SJCRH30 (cell line): ENCODE measurements around the gene CADM1. TPM values are rescaled to one million over a fixed set of nuclear protein-coding genes. Genes with fewer than 3 reads are reported as not detected.
"Not testable (repeated sequence)": the region's sequence is repeated elsewhere in the genome, so short reads cannot be mapped to it uniquely, and the experiment has no call there.

Source experiments
- DNase-seq, 2 experiments: peaks; one replicate each; pipeline ENCODE4 v3.0.0-alpha.2; 2015 to 2020
- H3K27ac ChIP-seq: fragments of 250-450 bp; sonication (Bioruptor Pico); 2 replicates; pipeline ENCODE4 v1.5.1; 2020; ENCODE audit warnings: mild to moderate bottlenecking, moderate library complexity
- H3K27me3 ChIP-seq: fragments of 250-450 bp; sonication (Bioruptor Pico); 2 replicates; pipeline ENCODE4 v1.5.1; 2020; ENCODE audit warnings: mild to moderate bottlenecking, moderate library complexity
- H3K36me3 ChIP-seq: fragments of 250-450 bp; sonication (Bioruptor Pico); 2 replicates; pipeline ENCODE4 v1.5.1; 2020; ENCODE audit warnings: mild to moderate bottlenecking, moderate library complexity
- H3K4me1 ChIP-seq: fragments of 250-450 bp; sonication (Bioruptor Pico); 2 replicates; pipeline ENCODE4 v1.5.1; 2020; ENCODE audit warnings: mild to moderate bottlenecking, moderate library complexity
- H3K4me3 ChIP-seq: fragments of 250-450 bp; sonication (Bioruptor Pico); 2 replicates; pipeline ENCODE4 v1.5.1; 2020; ENCODE audit warnings: mild to moderate bottlenecking, moderate library complexity
- H3K9me3 ChIP-seq: fragments of 250-450 bp; sonication (Bioruptor Pico); replicated peaks from 2 replicates; pipeline ENCODE4 v1.5.1; 2020; ENCODE audit warnings: mild to moderate bottlenecking, moderate library complexity
- total RNA-seq: library from RNA; depleted of rRNA; stranded (reverse); fragments of >200 nt; shearing (Covaris generic); gene quantifications from 2 replicates; pipeline ENCODE4 v1.2.3, GENCODE V29; 2014

CADM1 gene
- total RNA-seq, 1 experiment from 2014 or later = 6.0 TPM

- no peak overlapping the region for H3K27ac ChIP-seq
- H3K4me1 ChIP-seq = no peaks in the 10 kb centered on the region
- DNase-seq = no peak
- no peaks in the 10 kb centered on the region for H3K36me3 ChIP-seq
- no peaks in the 10 kb centered on the region for H3K9me3 ChIP-seq
- no peaks in the 10 kb centered on the region for H3K27me3 ChIP-seq
- no peak overlapping the region for H3K4me3 ChIP-seq
Observed at GRCh38 chr11:115476463-115477286, 27.5 kb downstream of the CADM1 start.

GRCh38 chr11:115475564-115475963 lies 28.7 kb downstream of the CADM1 start:
- Histone ChIP-seq H3K4me3 (no peak overlapping the region), H3K9me3 (no peaks in the 10 kb centered on the region), H3K4me1 (no peaks in the 10 kb centered on the region), H3K27ac (no peak overlapping the region), H3K36me3 (no peaks in the 10 kb centered on the region), H3K27me3 (no peaks in the 10 kb centered on the region)
- no peak for DNase-seq

GRCh38 chr11:115474306-115474705 lies 29.9 kb downstream of the CADM1 start:
- not testable (repeated sequence) for H3K27me3 ChIP-seq, H3K9me3 ChIP-seq, H3K4me3 ChIP-seq, H3K36me3 ChIP-seq, DNase-seq, H3K4me1 ChIP-seq, H3K27ac ChIP-seq

DNA sequence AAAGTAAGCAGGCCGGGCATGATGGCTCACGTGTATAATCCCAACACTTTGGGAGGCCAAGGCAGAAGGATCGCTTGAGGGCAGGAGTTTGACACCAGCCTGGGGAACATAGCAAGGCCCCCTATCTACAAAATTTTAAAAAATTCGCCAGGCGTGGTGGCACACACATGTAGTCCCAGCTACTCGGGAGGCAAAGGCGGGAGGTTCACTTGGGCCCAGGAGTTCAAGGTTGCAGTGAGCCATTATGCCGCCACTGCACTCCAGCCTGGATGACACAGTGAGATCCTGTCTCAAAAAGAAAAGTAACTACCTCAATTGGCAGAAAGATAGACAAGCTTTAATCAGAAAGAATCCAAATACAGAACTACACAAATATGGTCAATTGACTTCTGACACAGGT lies 31.0 kb downstream of the CADM1 start:
- no peaks in the 10 kb centered on the region for H3K9me3 ChIP-seq
- no peaks in the 10 kb centered on the region for H3K27me3 ChIP-seq
- no peak for DNase-seq
- H3K4me3 ChIP-seq = no peak overlapping the region
- H3K27ac ChIP-seq = no peak overlapping the region
- H3K36me3 ChIP-seq = no peaks in the 10 kb centered on the region
- H3K4me1 ChIP-seq = no peaks in the 10 kb centered on the region

- Histone ChIP-seq H3K27ac (no peak overlapping the region), H3K4me1 (no peaks in the 10 kb centered on the region), H3K27me3 (no peaks in the 10 kb centered on the region), H3K9me3 (no peaks in the 10 kb centered on the region), H3K4me3 (no peak overlapping the region), H3K36me3 (no peaks in the 10 kb centered on the region)
- no peak for DNase-seq
Observed at GRCh38 chr11:115471367-115471766, 32.8 kb downstream of the CADM1 start.

DNA sequence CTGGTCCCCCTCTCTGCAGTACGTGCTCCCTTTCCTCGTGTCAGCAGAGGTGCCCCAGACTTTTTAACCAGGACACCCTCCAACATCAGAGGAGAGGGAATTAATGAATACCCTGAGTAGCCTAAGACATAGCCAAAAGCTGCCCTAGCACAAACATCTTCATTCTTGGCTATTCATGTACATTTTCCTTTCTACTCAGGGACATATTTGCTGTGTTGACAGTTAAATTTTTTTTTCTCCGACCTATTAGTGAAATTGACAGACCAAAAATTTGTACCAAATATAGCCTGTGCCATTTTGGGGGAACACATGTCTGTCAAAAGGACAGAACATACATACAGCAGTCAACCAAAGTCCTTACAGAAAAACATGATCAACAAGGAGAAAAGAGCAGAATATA lies 33.3 kb downstream of the CADM1 start:
- Histone ChIP-seq H3K36me3 (no peaks in the 10 kb centered on the region), H3K9me3 (no peaks in the 10 kb centered on the region), H3K27me3 (no peaks in the 10 kb centered on the region), H3K4me3 (no peak overlapping the region), H3K27ac (no peak overlapping the region), H3K4me1 (no peaks in the 10 kb centered on the region)
- DNase-seq = no peak

DNA sequence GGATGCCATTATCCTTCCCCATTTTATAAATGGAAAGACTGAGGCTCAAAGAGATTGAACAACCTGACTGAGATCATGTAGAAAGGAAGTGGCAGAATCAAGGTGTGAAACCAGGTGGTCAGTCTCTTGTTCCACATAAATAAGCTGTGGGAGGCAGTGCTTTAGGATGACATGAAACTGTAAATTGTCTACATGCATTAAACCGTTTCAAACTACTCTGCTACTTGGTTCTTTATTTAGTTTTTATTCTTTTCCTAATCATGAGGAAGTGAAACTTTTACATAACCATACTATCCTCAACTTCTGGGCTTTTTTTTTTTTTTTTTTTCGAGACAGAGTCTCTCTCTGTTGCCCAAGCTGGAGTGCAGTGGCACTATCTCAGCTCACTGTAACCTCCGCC lies 34.9 kb downstream of the CADM1 start:
- DNase-seq = no peak
- H3K36me3 ChIP-seq = no peaks in the 10 kb centered on the region

GRCh38 chr11:115466122-115466521 lies 38.1 kb downstream of the CADM1 start:
- H3K27me3 ChIP-seq = no peaks in the 10 kb centered on the region
- no peaks in the 10 kb centered on the region for H3K4me1 ChIP-seq
- no peak overlapping the region for H3K4me3 ChIP-seq
- H3K27ac ChIP-seq = no peak overlapping the region
- H3K9me3 ChIP-seq = no peaks in the 10 kb centered on the region
- H3K36me3 ChIP-seq = no peaks in the 10 kb centered on the region
- DNase-seq = no peak

More for the DNA sequence above, 34.9 kb downstream of the CADM1 start:
- Histone ChIP-seq H3K4me1 (no peaks in the 10 kb centered on the region), H3K9me3 (no peaks in the 10 kb centered on the region), H3K4me3 (no peak overlapping the region), H3K27ac (no peak overlapping the region), H3K27me3 (no peaks in the 10 kb centered on the region)

DNA sequence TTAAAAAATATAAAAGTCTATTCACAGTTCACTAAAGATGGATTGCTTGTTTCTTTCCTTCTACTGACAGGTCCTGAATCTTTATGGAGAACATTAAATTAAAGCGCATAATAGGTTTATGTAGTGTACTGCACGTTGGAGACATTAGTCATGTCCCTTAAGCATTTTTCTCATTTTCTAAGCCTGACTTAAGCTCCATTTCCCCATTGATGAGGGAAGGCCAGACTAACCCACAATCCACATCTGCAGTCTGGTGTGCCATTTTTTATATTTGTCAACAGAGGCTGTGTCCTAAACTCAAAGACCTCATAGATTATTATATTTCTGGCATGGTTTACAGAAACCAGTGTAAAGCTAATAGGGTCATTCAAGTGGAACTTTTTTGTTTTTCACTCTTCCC lies 39.9 kb downstream of the CADM1 start:
- Histone ChIP-seq H3K4me3 (no peak overlapping the region), H3K36me3 (no peaks in the 10 kb centered on the region), H3K27ac (no peak overlapping the region), H3K27me3 (no peaks in the 10 kb centered on the region), H3K4me1 (no peaks in the 10 kb centered on the region), H3K9me3 (no peaks in the 10 kb centered on the region)
- DNase-seq = no peak

DNA sequence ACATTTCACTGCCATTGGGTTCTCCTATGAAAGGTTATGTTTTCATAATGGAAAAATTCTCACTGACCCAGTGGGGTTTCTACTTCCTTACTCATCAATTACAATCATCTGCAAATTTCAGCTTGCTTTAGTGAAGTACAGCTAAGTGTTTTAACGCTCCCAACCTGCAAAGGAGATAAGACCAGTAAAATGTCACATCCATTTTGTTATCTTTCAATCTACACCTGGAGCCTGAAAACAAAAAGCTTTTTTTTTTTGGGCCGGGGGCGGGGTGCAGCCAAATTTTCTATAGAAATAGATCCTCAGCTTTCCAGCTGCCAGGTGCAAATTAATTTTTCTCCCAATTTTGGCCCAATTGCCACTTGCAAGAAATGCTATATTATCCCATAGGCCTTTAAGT lies 40.6 kb downstream of the CADM1 start:
- Histone ChIP-seq H3K4me3 (no peak overlapping the region), H3K36me3 (no peaks in the 10 kb centered on the region), H3K9me3 (no peaks in the 10 kb centered on the region), H3K4me1 (no peaks in the 10 kb centered on the region), H3K27me3 (no peaks in the 10 kb centered on the region), H3K27ac (no peak overlapping the region)
- no peak for DNase-seq

GRCh38 chr11:115462757-115463156 lies 41.5 kb downstream of the CADM1 start:
- no peaks in the 10 kb centered on the region for H3K27me3 ChIP-seq
- no peak overlapping the region for H3K4me3 ChIP-seq
- no peak overlapping the region for H3K27ac ChIP-seq
- H3K9me3 ChIP-seq = no peaks in the 10 kb centered on the region
- H3K36me3 ChIP-seq = no peaks in the 10 kb centered on the region
- no peak for DNase-seq
- H3K4me1 ChIP-seq = no peaks in the 10 kb centered on the region

DNA sequence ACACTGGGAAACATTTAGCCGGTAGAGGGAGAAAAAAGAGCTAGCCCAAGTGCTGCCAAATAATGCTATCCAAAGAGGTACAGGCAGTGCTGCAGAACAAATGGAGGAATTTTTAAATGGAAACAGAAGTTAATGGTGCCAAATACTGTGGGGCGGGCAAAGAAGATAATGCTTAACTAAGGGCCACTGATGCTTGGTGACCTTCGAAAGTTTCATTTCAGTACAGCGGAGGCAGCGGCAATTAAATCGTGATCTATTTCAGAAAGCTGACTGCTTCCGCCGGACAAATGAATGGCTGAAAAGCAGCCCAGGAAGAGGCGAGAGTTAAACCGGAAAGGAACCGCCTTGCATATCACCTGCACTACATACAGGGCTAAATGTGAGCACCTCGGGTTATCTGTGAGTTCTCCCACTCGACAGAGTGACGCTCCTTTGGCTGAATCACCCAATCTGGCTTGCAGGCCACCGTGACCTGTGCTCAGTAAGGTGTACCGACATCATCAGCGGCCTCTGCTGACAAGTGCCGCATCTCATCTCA lies 42.1 kb downstream of the CADM1 start:
- H3K27me3 ChIP-seq = no peaks in the 10 kb centered on the region
- H3K4me3 ChIP-seq = no peak overlapping the region
- no peaks in the 10 kb centered on the region for H3K9me3 ChIP-seq
- no peaks in the 10 kb centered on the region for H3K36me3 ChIP-seq
- no peaks in the 10 kb centered on the region for H3K4me1 ChIP-seq
- no peak overlapping the region for H3K27ac ChIP-seq
- no peak for DNase-seq

DNA sequence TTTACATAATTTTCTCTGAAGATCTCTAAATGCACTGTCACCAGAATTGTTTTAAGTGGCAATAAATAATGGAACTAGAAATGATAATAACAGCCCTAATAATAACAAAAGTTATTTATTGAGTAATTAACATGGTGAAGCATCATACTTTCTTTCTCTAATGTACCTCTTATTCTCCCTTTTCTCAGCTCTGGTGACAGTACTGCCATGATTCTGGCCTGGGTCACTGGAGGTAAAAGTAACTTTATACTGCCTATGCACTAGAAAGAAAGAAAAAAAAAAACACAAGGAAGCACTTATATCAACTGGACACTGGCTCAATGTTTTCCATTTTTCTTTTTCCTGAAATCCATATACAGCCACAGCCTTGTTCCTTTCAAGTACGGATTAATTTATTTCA lies 43.7 kb downstream of the CADM1 start:
- DNase-seq = no peak
- H3K27ac ChIP-seq = no peak overlapping the region
- no peaks in the 10 kb centered on the region for H3K36me3 ChIP-seq
- no peaks in the 10 kb centered on the region for H3K9me3 ChIP-seq
- no peaks in the 10 kb centered on the region for H3K4me1 ChIP-seq
- H3K27me3 ChIP-seq = no peaks in the 10 kb centered on the region
- H3K4me3 ChIP-seq = no peak overlapping the region

- H3K4me1 ChIP-seq = no peaks in the 10 kb centered on the region
- H3K36me3 ChIP-seq = no peaks in the 10 kb centered on the region
- no peak for DNase-seq
- H3K4me3 ChIP-seq = no peak overlapping the region
- no peaks in the 10 kb centered on the region for H3K9me3 ChIP-seq
- no peaks in the 10 kb centered on the region for H3K27me3 ChIP-seq
- H3K27ac ChIP-seq = no peak overlapping the region
Observed at GRCh38 chr11:115459563-115459962, 44.7 kb downstream of the CADM1 start.

DNA sequence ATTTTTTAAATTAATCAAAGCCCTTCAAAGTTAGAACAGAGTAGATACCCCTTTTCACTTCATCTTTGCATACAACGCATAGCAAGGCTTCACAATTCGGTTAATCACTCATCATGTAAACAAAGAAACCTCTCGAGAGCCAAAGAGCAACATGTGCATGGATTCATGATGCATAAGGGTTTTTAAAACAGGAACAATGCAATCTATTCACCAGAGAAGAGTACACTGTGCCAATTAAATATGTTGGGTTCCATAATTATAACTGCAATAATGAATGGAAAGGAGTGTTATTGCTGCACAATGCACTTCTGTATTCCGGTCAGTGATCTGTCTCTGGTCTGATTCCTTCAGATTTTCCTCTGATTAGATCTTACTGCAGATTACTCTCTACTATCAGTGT lies 45.3 kb downstream of the CADM1 start:
- peak in 1 of 2 experiments; percentile 1 for DNase-seq
- H3K4me1 ChIP-seq = no peaks in the 10 kb centered on the region
- H3K9me3 ChIP-seq = no peaks in the 10 kb centered on the region
- no peaks in the 10 kb centered on the region for H3K36me3 ChIP-seq
- H3K4me3 ChIP-seq = no peak overlapping the region
- no peaks in the 10 kb centered on the region for H3K27me3 ChIP-seq
- H3K27ac ChIP-seq = no peak overlapping the region

DNA sequence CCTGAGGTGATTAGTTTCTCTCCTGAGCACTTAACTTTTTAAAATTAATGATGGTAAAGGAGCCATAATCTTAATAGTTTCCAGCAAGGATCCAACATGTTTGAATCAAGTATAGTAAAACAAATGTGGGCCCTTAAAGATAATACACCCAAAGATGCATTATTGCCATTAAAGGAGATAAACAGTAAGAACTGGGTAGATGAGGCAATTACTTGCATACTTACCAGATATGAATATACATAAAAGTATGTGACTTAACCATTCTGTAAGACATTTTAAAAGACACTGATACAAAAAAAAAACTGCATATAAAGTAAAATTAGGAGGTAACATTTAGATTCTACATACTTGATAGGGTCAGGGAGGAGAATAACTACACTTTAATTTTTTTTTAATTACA lies 48.2 kb downstream of the CADM1 start:
- Histone ChIP-seq H3K27ac (no peak overlapping the region), H3K4me3 (no peak overlapping the region), H3K9me3 (no peaks in the 10 kb centered on the region), H3K27me3 (no peaks in the 10 kb centered on the region), H3K4me1 (no peaks in the 10 kb centered on the region), H3K36me3 (no peaks in the 10 kb centered on the region)
- DNase-seq = no peak
